Neuron (in vitro differentiated cells): ENCODE results near the gene IBTK.
"Not testable (repeated sequence)": the region's sequence is repeated elsewhere in the genome, so short reads cannot be mapped to it uniquely, and the experiment has no call there.

Experiments used
- H2AFZ ChIP-seq: one replicate; pipeline ENCODE4 v1.6.1; 2013; ENCODE audit warnings: low read depth, mild to moderate bottlenecking, inconsistent platforms, low read length, moderate library complexity
- H3K27me3 ChIP-seq: one replicate; pipeline ENCODE4 v1.6.1; 2013; ENCODE audit warnings: low read length; ENCODE audit not compliant: insufficient read depth
- H3K36me3 ChIP-seq: one replicate; pipeline ENCODE4 v1.6.1; 2013; ENCODE audit warnings: low read length; ENCODE audit not compliant: insufficient read depth
- H3K4me1 ChIP-seq: one replicate; pipeline ENCODE4 v1.6.1; 2013; ENCODE audit warnings: low read length; ENCODE audit not compliant: insufficient read depth
- H3K4me3 ChIP-seq: 2 replicates; pipeline ENCODE4 v1.5.1; 2013; ENCODE audit warnings: mild to moderate bottlenecking, low read length, moderate library complexity
- H3K9me3 ChIP-seq: one replicate; pipeline ENCODE4 v1.6.1; 2013; ENCODE audit warnings: low read length

IBTK gene

GRCh38 chr6:82227770-82228169, 19.8 kb downstream of the IBTK start:
- Histone ChIP-seq H2AFZ (no peak overlapping the region), H3K4me3 (no peak overlapping the region), H3K36me3 (peaks cover 49% of the 10 kb centered on the region), H3K27me3 (no peaks in the 10 kb centered on the region), H3K4me1 (no peaks in the 10 kb centered on the region), H3K9me3 (no peaks in the 10 kb centered on the region)

GRCh38 chr6:82220167-82220566, 27.4 kb downstream of the IBTK start:
- H3K4me3 ChIP-seq, result no peak overlapping the region
- H2AFZ ChIP-seq, result no peak overlapping the region
- H3K4me1 ChIP-seq, result no peaks in the 10 kb centered on the region
- no peaks in the 10 kb centered on the region for H3K27me3 ChIP-seq
- peaks cover 74% of the 10 kb centered on the region for H3K36me3 ChIP-seq
- H3K9me3 ChIP-seq, result no peaks in the 10 kb centered on the region

- Histone ChIP-seq H3K27me3 (no peaks in the 10 kb centered on the region), H3K4me1 (no peaks in the 10 kb centered on the region), H3K9me3 (no peaks in the 10 kb centered on the region), H2AFZ (no peak overlapping the region), H3K36me3 (peaks cover 72% of the 10 kb centered on the region), H3K4me3 (no peak overlapping the region)
Observed at GRCh38 chr6:82217018-82217586, 30.4 kb downstream of the IBTK start.

GRCh38 chr6:82216549-82216948, 31.0 kb downstream of the IBTK start:
- Histone ChIP-seq H3K36me3 (peaks cover 71% of the 10 kb centered on the region), H3K4me3 (no peak overlapping the region), H2AFZ (no peak overlapping the region), H3K4me1 (no peaks in the 10 kb centered on the region), H3K9me3 (no peaks in the 10 kb centered on the region), H3K27me3 (no peaks in the 10 kb centered on the region)

- Histone ChIP-seq H3K36me3 (peaks cover 64% of the 10 kb centered on the region), H3K9me3 (no peaks in the 10 kb centered on the region), H2AFZ (no peak overlapping the region), H3K4me3 (no peak overlapping the region), H3K27me3 (no peaks in the 10 kb centered on the region), H3K4me1 (no peaks in the 10 kb centered on the region)
Observed at GRCh38 chr6:82211326-82211725, 36.2 kb downstream of the IBTK start.

- H3K27me3 ChIP-seq, result no peaks in the 10 kb centered on the region
- no peaks in the 10 kb centered on the region for H3K4me1 ChIP-seq
- peaks cover 56% of the 10 kb centered on the region for H3K36me3 ChIP-seq
- no peak overlapping the region for H2AFZ ChIP-seq
- H3K4me3 ChIP-seq, result no peak overlapping the region
- no peaks in the 10 kb centered on the region for H3K9me3 ChIP-seq
Observed at GRCh38 chr6:82208913-82209312, 38.6 kb downstream of the IBTK start.

- Histone ChIP-seq H3K9me3 (no peaks in the 10 kb centered on the region), H3K36me3 (peaks cover 51% of the 10 kb centered on the region), H2AFZ (no peak overlapping the region), H3K4me3 (no peak overlapping the region), H3K27me3 (no peaks in the 10 kb centered on the region), H3K4me1 (no peaks in the 10 kb centered on the region)
Observed at GRCh38 chr6:82205930-82206392, 41.6 kb downstream of the IBTK start.

- Histone ChIP-seq H3K36me3 (peaks cover 52% of the 10 kb centered on the region), H2AFZ (no peak overlapping the region), H3K4me3 (no peak overlapping the region)
Observed at GRCh38 chr6:82204020-82204419, 43.5 kb downstream of the IBTK start.

GRCh38 chr6:82197784-82198183, 49.8 kb downstream of the IBTK start:
- Histone ChIP-seq H3K4me3 (no peak overlapping the region), H3K4me1 (no peaks in the 10 kb centered on the region), H2AFZ (no peak overlapping the region), H3K27me3 (no peaks in the 10 kb centered on the region), H3K36me3 (peaks cover 69% of the 10 kb centered on the region), H3K9me3 (no peaks in the 10 kb centered on the region)

More at GRCh38 chr6:82204020-82204419, 43.5 kb downstream of the IBTK start:
- Histone ChIP-seq H3K27me3 (no peaks in the 10 kb centered on the region), H3K9me3 (no peaks in the 10 kb centered on the region), H3K4me1 (no peaks in the 10 kb centered on the region)

GRCh38 chr6:82197245-82197644, 50.3 kb downstream of the IBTK start:
- H3K4me1 ChIP-seq, H3K4me3 ChIP-seq, H2AFZ ChIP-seq, H3K27me3 ChIP-seq, H3K9me3 ChIP-seq: not testable (repeated sequence)
- H3K36me3 ChIP-seq, result peaks cover 72% of the 10 kb centered on the region

- Histone ChIP-seq H3K36me3 (peaks cover 76% of the 10 kb centered on the region), H3K4me3 (no peak overlapping the region)
Observed at GRCh38 chr6:82196161-82196560, 51.4 kb downstream of the IBTK start.

GRCh38 chr6:82195619-82196018, 51.9 kb downstream of the IBTK start:
- Histone ChIP-seq H3K27me3 (no peaks in the 10 kb centered on the region), H2AFZ (no peak overlapping the region), H3K9me3 (no peaks in the 10 kb centered on the region), H3K4me1 (no peaks in the 10 kb centered on the region), H3K36me3 (peaks cover 81% of the 10 kb centered on the region), H3K4me3 (no peak overlapping the region)

More at GRCh38 chr6:82196161-82196560, 51.4 kb downstream of the IBTK start:
- H3K27me3 ChIP-seq, result no peaks in the 10 kb centered on the region
- H3K4me1 ChIP-seq, result no peaks in the 10 kb centered on the region
- no peaks in the 10 kb centered on the region for H3K9me3 ChIP-seq
- no peak overlapping the region for H2AFZ ChIP-seq

GRCh38 chr6:82185948-82186535, 61.5 kb downstream of the IBTK start:
- Histone ChIP-seq H3K36me3 (peaks cover 70% of the 10 kb centered on the region), H3K4me3 (no peak overlapping the region), H3K4me1 (no peaks in the 10 kb centered on the region), H3K27me3 (no peaks in the 10 kb centered on the region), H3K9me3 (no peaks in the 10 kb centered on the region), H2AFZ (no peak overlapping the region)
